NCI-H1105 treated with DMSO at 0.1 percent for 48 hours (cell line): ENCODE data around the gene VSNL1.

Experiments
- DNase-seq: peaks from one replicate; lab custom pipeline; 2025; lab: John Stamatoyannopoulos, UW

The VSNL1 gene

GRCh38 chr2:17540093-17540812 lies at the start of gene VSNL1:
Gene VSNL1 (plus strand): TSS chr2:17540696. CDS start chr2:17592075, 51,379 bp downstream.
- DNase-seq, result peak; percentile 89

- no peak for DNase-seq
These were observed 44.9 kb upstream of the VSNL1 start for GRCh38 chr2:17495590-17495989.

GRCh38 chr2:17497718-17498117 lies 42.8 kb upstream of the VSNL1 start:
- DNase-seq, result no peak

- DNase-seq, result no peak
These were observed 33.5 kb upstream of the VSNL1 start for GRCh38 chr2:17506736-17507616.

- DNase-seq, result no peak
These were observed 24.8 kb upstream of the VSNL1 start for GRCh38 chr2:17515652-17516051.

GRCh38 chr2:17517481-17518211 lies 22.9 kb upstream of the VSNL1 start:
- DNase-seq, result no peak

- peak; percentile 46 for DNase-seq
These were observed 22.0 kb upstream of the VSNL1 start, which contains the start of gene RAD51AP2 for GRCh38 chr2:17518212-17519154. Gene RAD51AP2 (minus strand): TSS chr2:17518440. CDS start chr2:17518415, 25 bp downstream.

GRCh38 chr2:17519486-17519885 lies 21.0 kb upstream of the VSNL1 start:
- DNase-seq, result no peak

- DNase-seq, result no peak
These were observed 19.7 kb upstream of the VSNL1 start for GRCh38 chr2:17520761-17521160.

- no peak for DNase-seq
These were observed 18.9 kb upstream of the VSNL1 start for GRCh38 chr2:17521621-17522020.

- DNase-seq, result no peak
These were observed 18.2 kb upstream of the VSNL1 start for GRCh38 chr2:17522303-17522702.

GRCh38 chr2:17529771-17530170 lies 10.7 kb upstream of the VSNL1 start:
- DNase-seq, result no peak

GRCh38 chr2:17533546-17533945 lies 7.0 kb upstream of the VSNL1 start:
- DNase-seq, result no peak

GRCh38 chr2:17536416-17536815 lies 4.1 kb upstream of the VSNL1 start:
- DNase-seq, result no peak

- peak; percentile 39 for DNase-seq
These were observed 2.3 kb upstream of the VSNL1 start for GRCh38 chr2:17538022-17538843.

- DNase-seq, result peak; percentile 66
These were observed 1.5 kb upstream of the VSNL1 start for GRCh38 chr2:17538844-17539554.

GRCh38 chr2:17539611-17540092 lies 844 bp upstream of the VSNL1 start:
- peak; percentile 42 for DNase-seq

- no peak for DNase-seq
These were observed 476 bp downstream of the VSNL1 start for GRCh38 chr2:17540813-17541530.

- DNase-seq, result no peak
These were observed 1.0 kb downstream of the VSNL1 start for GRCh38 chr2:17541531-17541950.
